ENCODE measurements around the gene FCGBP.

Gene FCGBP

DNA sequence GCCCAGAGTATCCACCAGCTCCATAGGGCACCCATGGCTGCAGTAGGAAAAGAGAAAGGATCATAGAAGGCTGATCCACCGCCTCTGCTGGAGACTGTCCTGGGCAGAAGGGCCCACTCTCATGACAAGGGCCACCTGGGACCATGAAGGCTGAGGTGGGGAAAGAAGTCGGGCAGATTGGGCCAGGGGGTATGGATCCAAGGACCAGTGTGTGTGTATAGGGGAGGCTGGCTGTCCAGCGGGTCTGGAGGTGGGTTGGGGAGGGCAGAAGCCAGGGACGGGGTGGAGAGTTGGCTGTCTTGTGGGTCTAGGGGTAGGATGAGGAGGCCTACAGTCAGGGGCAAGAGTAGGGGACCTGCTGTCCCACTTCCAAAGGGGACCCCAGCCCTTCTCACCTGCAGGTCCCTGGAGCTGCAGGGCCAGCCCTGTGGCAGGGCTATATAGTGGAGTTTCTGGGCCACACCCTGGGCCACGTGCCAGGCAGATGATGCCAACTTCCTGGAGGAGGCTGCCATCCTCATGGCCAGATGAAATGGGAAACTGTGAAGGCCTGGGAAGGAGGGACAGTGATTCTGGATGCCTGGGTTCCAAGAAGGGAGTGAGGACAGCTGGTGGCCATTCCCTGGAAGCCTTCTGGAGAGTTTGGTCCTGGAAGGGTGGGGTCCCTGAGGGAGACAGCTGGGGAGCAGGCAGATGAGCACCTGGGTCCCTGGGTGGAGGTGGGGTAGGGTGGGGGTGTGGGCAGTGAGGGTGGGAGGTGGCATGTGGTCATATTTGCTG is at the start of gene FCGBP:
Gene FCGBP, minus strand, starts transcription at position 51 of the 780 bp plus-strand sequence.
- Mint-ChIP-seq H3K27me3 (no peaks in the 10 kb centered on the region), H3K36me3 (no peaks in the 10 kb centered on the region), H3K27ac (no peak within 1 kb of the TSS), H3K4me3 (peak within 1 kb of the TSS; percentile 17), H3K9me3 (no peaks in the 10 kb centered on the region), H3K4me1 (peaks cover 26% of the 10 kb centered on the region)
- no peak for ATAC-seq (ENCODE audit: low read depth)
- no peak for DNase-seq (ENCODE audit: low spot score in 2 of 2)

DNA sequence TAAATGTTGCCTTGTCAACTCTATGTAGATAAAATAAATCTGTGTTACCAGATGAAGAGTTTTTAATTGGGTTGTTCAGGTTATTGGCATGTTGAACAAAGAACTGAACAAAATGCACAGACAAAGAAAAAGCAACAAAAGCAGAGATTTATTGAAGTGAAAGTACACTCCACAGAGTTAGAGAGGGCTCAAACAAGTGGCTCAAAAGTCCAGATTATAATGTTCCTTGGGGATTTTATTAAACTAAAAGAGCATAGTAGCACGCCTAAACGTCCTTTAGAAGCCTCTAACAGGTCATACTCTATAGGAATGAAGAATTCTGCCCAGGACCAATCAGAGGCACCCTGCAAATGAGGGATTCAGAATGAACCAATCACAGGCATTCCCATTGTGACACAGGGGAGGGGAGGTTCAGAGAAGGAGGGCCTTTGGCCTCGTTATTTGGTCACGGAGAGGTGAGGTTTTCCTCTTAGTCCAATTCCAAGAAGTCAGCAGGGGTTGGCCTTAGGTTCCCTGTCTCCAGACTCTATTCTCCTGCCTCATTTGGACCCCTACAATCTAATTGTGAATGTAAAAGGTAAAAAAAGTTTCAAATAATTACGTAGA is 49.4 kb upstream of the FCGBP start:
- H3K4me1 Mint-ChIP-seq = no peaks in the 10 kb centered on the region
- H3K27me3 Mint-ChIP-seq = no peaks in the 10 kb centered on the region
- H3K36me3 Mint-ChIP-seq = peaks cover 41% of the 10 kb centered on the region
- H3K9me3 Mint-ChIP-seq = peaks cover 14% of the 10 kb centered on the region
- DNase-seq (ENCODE audit: low spot score in 2 of 2) (no peak), ATAC-seq (ENCODE audit: low read depth) (no peak)
- H3K4me3 Mint-ChIP-seq = no peak overlapping the region
- no peak overlapping the region for H3K27ac Mint-ChIP-seq

DNA sequence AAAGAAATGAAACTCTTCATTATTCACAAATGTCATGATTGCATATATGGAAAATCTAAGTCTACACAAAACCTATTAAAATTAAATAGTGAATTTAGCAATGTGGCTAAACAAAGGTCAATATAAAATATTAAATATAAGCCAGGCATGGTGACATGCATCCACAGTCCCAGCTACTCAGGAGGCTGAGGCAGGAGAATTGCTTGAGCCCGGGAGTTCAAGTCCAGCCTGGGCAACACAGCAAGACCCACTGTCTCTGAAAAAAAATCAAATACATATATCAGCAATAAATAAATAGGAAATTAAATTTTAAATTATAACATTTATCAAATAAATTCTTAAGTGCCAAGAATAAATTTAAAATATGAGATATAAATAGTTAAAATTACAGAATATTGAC is 48.4 kb upstream of the FCGBP start:
- H3K27ac Mint-ChIP-seq = no peak overlapping the region
- no peaks in the 10 kb centered on the region for H3K27me3 Mint-ChIP-seq
- peaks cover 14% of the 10 kb centered on the region for H3K9me3 Mint-ChIP-seq
- H3K36me3 Mint-ChIP-seq = peaks cover 48% of the 10 kb centered on the region
- ATAC-seq (ENCODE audit: low read depth) (no peak), DNase-seq (ENCODE audit: low spot score in 2 of 2) (no peak)
- H3K4me1 Mint-ChIP-seq = peaks cover 2% of the 10 kb centered on the region
- no peak overlapping the region for H3K4me3 Mint-ChIP-seq

DNA sequence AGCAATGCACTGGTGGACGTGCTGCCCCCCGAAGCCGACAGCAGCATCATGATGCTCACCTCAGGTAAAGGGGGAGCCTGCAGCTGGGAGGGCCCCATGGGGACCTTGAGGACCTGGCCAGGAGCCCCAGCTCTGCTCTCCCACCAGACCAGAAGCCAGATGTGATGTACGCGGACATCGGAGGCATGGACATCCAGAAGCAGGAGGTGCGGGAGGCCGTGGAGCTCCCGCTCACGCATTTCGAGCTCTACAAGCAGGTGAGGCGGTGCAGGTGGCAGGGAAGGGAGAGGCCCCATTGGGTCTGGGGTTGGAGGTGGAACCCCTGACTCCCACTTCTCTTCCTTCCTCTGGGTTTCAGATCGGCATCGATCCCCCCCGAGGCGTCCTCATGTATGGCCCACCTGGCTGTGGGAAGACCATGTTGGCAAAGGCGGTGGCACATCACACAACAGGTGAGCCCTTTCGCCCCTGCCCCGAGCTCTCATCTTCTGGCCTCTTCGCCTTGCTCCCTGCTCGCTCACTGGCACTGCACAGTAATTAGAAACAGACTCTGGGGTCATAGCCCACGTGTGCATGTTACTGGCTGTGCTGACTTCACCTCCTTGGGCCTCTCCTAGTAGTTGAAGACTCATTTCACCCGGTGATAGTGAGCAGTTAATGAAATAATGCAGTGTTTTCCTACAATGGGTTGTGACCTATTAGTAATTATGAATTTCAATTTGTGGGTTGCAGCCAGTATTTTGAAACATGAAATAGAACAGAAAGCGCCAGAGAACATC is 40.1 kb upstream of the FCGBP start:
- peaks cover 24% of the 10 kb centered on the region for H3K4me1 Mint-ChIP-seq
- ATAC-seq (ENCODE audit: low read depth) (no peak), DNase-seq (ENCODE audit: low spot score in 2 of 2) (no peak)
- H3K36me3 Mint-ChIP-seq = peaks cover 28% of the 10 kb centered on the region
- no peak overlapping the region for H3K4me3 Mint-ChIP-seq
- no peaks in the 10 kb centered on the region for H3K9me3 Mint-ChIP-seq
- H3K27ac Mint-ChIP-seq = peak overlapping the region; percentile 61
- no peaks in the 10 kb centered on the region for H3K27me3 Mint-ChIP-seq

DNA sequence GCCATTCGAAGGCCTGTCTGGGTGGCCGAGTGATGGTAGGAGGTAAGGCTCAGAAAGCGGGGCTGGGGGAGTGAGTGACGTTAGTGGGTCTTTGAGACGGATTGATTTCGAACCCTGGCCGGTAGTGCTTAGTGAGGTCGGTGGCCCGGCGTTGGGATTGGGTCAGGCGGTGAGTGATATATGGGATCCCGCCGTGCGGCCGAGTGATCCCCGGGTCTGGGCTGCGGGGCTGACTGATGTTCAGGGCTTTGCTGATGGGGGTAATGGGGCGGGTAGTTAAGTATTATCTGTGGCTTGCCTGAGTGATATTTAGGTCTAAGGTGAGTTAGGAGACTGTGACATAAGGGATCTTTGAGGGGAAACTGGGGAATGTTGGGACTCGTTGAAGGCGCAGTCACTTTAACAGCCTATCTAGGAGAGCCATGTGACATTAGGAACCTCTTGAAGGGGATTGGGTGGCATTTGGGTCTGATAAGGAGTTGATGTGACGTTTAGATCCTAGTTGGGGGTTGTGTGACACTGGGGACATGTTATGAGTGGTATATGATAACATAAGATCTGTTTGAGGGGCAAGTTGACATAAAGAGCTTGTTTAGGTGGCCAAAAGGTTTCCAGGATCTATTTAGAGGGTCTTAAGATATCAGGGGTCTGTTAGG is 37.1 kb upstream of the FCGBP start:
- H3K27me3 Mint-ChIP-seq = no peaks in the 10 kb centered on the region
- no peaks in the 10 kb centered on the region for H3K9me3 Mint-ChIP-seq
- H3K36me3 Mint-ChIP-seq = peaks cover 16% of the 10 kb centered on the region
- ATAC-seq (ENCODE audit: low read depth) (no peak), DNase-seq (ENCODE audit: low spot score in 2 of 2) (no peak)
- peak overlapping the region; percentile 96 for H3K27ac Mint-ChIP-seq
- peak overlapping the region; percentile 94 for H3K4me3 Mint-ChIP-seq
- peaks cover 23% of the 10 kb centered on the region for H3K4me1 Mint-ChIP-seq

DNA sequence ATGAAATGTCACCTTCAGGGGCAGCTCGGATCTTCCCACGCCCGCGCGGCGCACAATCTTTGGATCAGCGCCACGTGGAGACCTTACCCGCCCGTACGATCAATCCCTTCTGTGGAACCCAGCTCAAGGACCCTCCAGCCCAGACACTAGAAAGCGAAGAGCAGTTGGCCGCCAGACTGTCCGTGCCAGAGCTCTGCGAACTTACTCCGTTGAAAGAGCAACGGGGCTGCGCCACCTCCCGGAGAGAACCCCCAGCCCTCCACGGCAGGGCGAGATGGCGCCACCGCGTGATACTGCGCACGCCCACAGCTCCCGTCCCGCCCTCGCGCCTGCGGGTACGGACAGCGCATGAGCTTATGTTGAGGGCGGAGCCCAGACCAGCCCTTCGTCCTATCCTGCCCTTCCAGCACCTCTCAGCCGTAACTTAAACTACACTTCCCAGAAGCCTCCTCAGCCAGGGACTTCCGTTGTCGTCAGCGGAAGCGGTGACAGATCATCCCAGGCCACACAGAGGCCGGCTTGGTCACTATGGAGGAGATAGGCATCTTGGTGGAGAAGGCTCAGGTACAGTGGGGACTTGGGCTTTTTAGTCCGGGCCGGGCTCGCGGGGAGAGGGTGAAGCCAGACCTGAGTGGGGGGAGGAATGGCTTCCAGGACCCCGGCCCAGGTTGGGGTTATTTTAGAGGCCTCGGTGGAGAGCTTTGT is 36.4 kb upstream of the FCGBP start, which contains the start of gene PSMC4:
Gene PSMC4, plus strand, starts transcription at position 491 of the 705 bp plus-strand sequence. Its CDS starts 38 bp downstream, at position 529.
- DNase-seq (ENCODE audit: low spot score in 2 of 2) (peak; percentile 95 to 98), ATAC-seq (ENCODE audit: low read depth) (peak; percentile 94)
- H3K9me3 Mint-ChIP-seq = no peaks in the 10 kb centered on the region
- no peaks in the 10 kb centered on the region for H3K27me3 Mint-ChIP-seq
- peak within 1 kb of the TSS; percentile 96 for H3K27ac Mint-ChIP-seq
- peak within 1 kb of the TSS; percentile 94 for H3K4me3 Mint-ChIP-seq
- peaks cover 23% of the 10 kb centered on the region for H3K4me1 Mint-ChIP-seq
- peaks cover 16% of the 10 kb centered on the region for H3K36me3 Mint-ChIP-seq

DNA sequence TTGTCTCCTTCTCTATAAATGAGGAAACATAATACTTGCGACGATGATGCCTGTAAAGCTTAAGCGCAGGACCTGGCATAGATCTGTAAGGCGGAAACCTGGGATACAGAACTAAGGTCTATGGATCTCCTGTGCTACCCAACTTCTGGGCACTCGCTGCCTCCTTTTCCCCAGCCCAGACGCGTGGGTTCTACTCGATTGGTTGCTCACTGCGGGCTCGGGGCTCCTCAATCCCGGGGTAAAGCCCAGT is 35.9 kb upstream of the FCGBP start:
- Mint-ChIP-seq H3K27ac (peak overlapping the region; percentile 96), H3K36me3 (peaks cover 11% of the 10 kb centered on the region), H3K4me3 (peak overlapping the region; percentile 94), H3K4me1 (peaks cover 23% of the 10 kb centered on the region), H3K27me3 (no peaks in the 10 kb centered on the region), H3K9me3 (no peaks in the 10 kb centered on the region)
- peak; percentile 15 for ATAC-seq (ENCODE audit: low read depth)
- DNase-seq (ENCODE audit: low spot score in 2 of 2) = no peak

DNA sequence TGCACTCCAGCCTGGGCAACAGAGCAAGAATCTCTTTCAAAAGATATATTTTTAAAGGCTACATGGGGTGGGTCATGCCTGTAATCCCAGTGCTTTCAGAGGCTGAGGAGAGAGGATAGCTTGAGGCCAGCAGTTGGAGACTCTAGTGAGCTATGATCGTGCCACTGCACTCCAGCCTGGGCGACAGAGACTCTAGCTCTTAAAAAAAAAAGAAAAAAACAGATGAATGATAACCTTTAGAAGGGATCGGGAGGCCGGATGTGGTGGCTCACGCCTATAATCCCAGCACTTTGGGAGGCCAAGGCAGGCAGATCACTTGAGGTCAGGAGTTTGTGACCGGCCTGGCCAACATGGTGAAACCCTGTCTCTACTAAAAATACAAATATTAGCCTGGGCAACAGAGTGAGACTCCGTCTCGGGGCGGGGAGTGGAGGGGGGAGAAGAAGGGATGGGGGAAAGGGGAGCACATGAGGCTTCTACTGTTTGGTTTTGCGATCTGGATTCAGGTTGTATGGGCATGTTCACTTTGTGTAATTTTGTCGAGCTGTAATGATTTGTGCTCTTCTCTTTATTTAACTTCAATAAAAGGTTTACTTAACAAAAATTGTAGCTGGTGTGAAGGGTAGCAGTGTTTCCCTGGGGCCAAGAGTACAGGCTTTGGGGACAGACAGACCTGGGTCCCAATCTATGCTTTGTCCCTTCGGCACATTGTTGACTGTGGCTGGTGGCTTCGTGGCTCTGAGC is 35.4 kb upstream of the FCGBP start:
- no peak for DNase-seq (ENCODE audit: low spot score in 2 of 2)
- Mint-ChIP-seq H3K4me1 (peaks cover 23% of the 10 kb centered on the region), H3K9me3 (no peaks in the 10 kb centered on the region), H3K4me3 (peak overlapping the region; percentile 94), H3K36me3 (peaks cover 10% of the 10 kb centered on the region), H3K27me3 (no peaks in the 10 kb centered on the region), H3K27ac (peak overlapping the region; percentile 96)
- ATAC-seq (ENCODE audit: low read depth) = no peak

DNA sequence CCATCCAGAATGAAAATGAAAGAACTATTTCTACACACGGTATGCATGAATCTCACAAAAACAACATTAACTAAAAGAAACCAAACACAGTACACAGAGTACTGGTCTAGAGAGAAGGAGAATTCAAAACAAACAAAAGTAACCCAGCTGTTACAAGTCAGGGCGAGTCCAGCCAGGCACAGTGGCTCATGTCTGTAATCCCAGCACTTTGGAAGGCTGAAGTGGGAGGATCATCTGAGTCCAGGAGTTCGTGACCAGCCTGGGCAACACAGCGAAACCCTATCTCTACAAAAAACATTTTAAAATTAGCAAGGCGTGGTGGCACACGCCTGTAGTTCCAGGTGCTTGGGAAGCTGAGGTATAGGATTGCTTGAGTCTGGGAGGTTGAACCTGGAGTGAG is 34.8 kb upstream of the FCGBP start:
- ATAC-seq (ENCODE audit: low read depth) = no peak

DNA sequence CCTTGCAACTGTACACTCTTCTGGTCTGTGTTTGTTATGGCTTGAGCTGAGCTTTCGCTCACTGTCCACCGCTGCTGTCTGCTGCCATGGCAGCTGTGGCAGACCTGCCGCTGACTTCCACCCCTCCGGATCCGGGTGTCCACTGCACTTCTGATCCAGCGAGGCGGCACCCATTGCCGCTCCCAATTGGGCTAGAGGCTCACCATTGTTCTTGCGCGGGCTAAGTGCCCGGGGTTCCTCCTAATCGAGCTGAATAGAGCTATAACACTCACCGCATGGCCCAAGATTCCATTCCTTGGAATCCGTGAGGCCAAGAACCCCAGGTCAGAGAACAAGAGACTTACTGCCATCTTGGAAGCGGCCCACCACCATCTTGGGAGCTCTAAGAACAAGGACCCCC is 34.4 kb upstream of the FCGBP start:
- no peak overlapping the region for H3K27ac Mint-ChIP-seq

More for the DNA sequence above, 34.8 kb upstream of the FCGBP start:
- Mint-ChIP-seq H3K27ac (peak overlapping the region; percentile 96), H3K36me3 (peaks cover 5% of the 10 kb centered on the region), H3K9me3 (no peaks in the 10 kb centered on the region), H3K4me3 (peak overlapping the region; percentile 41), H3K4me1 (peaks cover 23% of the 10 kb centered on the region), H3K27me3 (no peaks in the 10 kb centered on the region)
- no peak for DNase-seq (ENCODE audit: low spot score in 2 of 2)

DNA sequence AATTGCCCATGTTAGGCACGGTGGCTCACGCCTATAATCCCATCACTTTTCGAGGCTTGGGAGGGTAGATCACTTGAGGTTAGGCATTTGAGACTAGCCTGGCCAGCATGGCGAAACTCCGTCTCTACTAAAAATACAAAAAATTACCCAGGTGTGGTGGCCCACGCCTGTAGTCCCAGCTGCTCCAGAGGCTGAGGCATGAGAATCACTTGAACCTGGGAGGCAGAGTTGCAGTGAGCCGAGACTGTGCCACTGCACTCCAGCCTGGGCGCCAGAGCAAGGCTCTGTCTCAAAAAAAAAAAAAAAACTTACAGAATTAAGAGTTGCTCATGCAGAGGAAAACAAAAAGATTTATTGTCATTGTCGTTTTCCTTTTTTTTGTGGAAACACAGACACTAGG is 33.1 kb upstream of the FCGBP start:
- Mint-ChIP-seq H3K36me3 (no peaks in the 10 kb centered on the region), H3K4me1 (peaks cover 18% of the 10 kb centered on the region), H3K4me3 (no peak overlapping the region), H3K27ac (no peak overlapping the region), H3K27me3 (no peaks in the 10 kb centered on the region), H3K9me3 (no peaks in the 10 kb centered on the region)
- ATAC-seq (ENCODE audit: low read depth) = no peak
- no peak for DNase-seq (ENCODE audit: low spot score in 2 of 2)

More for the DNA sequence above, 34.4 kb upstream of the FCGBP start:
- DNase-seq (ENCODE audit: low spot score in 2 of 2) (no peak), ATAC-seq (ENCODE audit: low read depth) (no peak)
- H3K27me3 Mint-ChIP-seq = no peaks in the 10 kb centered on the region
- H3K4me3 Mint-ChIP-seq = no peak overlapping the region
- peaks cover 21% of the 10 kb centered on the region for H3K4me1 Mint-ChIP-seq
- no peaks in the 10 kb centered on the region for H3K9me3 Mint-ChIP-seq
- peaks cover 3% of the 10 kb centered on the region for H3K36me3 Mint-ChIP-seq

DNA sequence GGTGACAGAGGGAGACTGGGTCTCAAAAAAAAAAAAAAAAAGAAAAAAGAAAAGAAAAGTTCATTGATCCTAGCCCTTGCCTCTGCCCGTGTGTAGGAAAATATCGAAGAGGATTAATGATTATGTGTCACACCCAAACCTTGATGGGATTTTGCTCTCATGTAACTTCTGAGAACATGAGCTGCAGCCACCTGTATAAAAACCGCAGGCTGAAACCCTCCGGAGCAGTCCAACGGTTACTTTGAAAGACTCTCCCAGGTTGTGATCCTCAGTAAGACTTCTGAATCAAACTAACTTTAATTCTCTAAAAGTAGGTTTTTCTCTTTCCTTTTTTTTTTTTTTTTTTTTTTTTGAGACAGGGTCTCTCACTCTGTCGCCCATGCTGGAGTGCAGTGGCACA is 32.2 kb upstream of the FCGBP start:
- Mint-ChIP-seq H3K27me3 (no peaks in the 10 kb centered on the region), H3K27ac (no peak overlapping the region), H3K36me3 (no peaks in the 10 kb centered on the region), H3K4me3 (no peak overlapping the region), H3K4me1 (peaks cover 15% of the 10 kb centered on the region), H3K9me3 (no peaks in the 10 kb centered on the region)
- DNase-seq (ENCODE audit: low spot score in 2 of 2) = no peak
- ATAC-seq (ENCODE audit: low read depth) = no peak

DNA sequence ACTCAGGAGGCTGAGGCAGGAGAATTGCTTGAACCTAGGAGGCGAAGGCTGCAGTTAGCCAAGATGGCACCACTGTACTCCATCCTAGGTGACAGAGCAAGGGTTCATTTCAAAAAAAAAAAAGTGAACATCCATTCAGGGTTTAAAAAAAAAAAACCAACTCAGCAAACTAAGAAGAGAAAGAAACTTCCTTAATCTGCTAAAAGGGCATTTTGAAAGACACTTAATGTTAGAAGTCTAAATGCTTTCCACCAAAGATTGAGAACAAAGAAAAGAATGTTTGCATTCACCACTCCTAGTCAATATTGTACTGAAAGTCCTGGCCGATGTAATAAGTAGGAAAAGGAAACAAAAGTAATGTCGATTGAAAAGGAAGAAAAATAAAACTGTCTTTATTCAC is 29.5 kb upstream of the FCGBP start:
- ATAC-seq (ENCODE audit: low read depth) (no peak), DNase-seq (ENCODE audit: low spot score in 2 of 2) (no peak)
- Mint-ChIP-seq H3K9me3 (no peaks in the 10 kb centered on the region), H3K4me3 (no peak overlapping the region), H3K36me3 (no peaks in the 10 kb centered on the region), H3K27ac (no peak overlapping the region), H3K4me1 (peaks cover 11% of the 10 kb centered on the region), H3K27me3 (no peaks in the 10 kb centered on the region)
